Hepatic stellate cell (primary cell): ENCODE data around the gene NDUFS8.
"Not testable (repeated sequence)": the region's sequence is repeated elsewhere in the genome, so short reads cannot be mapped to it uniquely, and the experiment has no call there.

Experiments used
- DNase-seq: peaks from one replicate; pipeline ENCODE4 v3.0.0; 2011; ENCODE audit warnings: low spot score

NDUFS8 gene

GRCh38 chr11:68030318-68031143 lies at the start of gene NDUFS8:
Gene NDUFS8, plus strand, starts transcription at chr11:68030681. Its CDS starts 1,471 bp downstream, at chr11:68032152.
- DNase-seq: peak; percentile 100

GRCh38 chr11:67981226-67981625 lies 49.3 kb upstream of the NDUFS8 start:
- not testable (repeated sequence) for DNase-seq

- not testable (repeated sequence) for DNase-seq
Observed at GRCh38 chr11:67982255-67982857, 48.1 kb upstream of the NDUFS8 start.

- no peak for DNase-seq
Observed at GRCh38 chr11:67983951-67984350, 46.5 kb upstream of the NDUFS8 start.

- DNase-seq: not testable (repeated sequence)
Observed at GRCh38 chr11:67985302-67985701, 45.2 kb upstream of the NDUFS8 start.

- not testable (repeated sequence) for DNase-seq
Observed at GRCh38 chr11:67990546-67991346, 39.7 kb upstream of the NDUFS8 start.

GRCh38 chr11:67991347-67992121 lies 38.9 kb upstream of the NDUFS8 start:
- not testable (repeated sequence) for DNase-seq

- DNase-seq: not testable (repeated sequence)
Observed at GRCh38 chr11:67993821-67994220, 36.7 kb upstream of the NDUFS8 start.

- DNase-seq: not testable (repeated sequence)
Observed at GRCh38 chr11:67994387-67994786, 36.1 kb upstream of the NDUFS8 start.

- DNase-seq: not testable (repeated sequence)
Observed at GRCh38 chr11:67995129-67995528, 35.4 kb upstream of the NDUFS8 start.

GRCh38 chr11:67995579-67995978 lies 34.9 kb upstream of the NDUFS8 start:
- not testable (repeated sequence) for DNase-seq

- no peak for DNase-seq
Observed at GRCh38 chr11:67996051-67996450, 34.4 kb upstream of the NDUFS8 start.

GRCh38 chr11:67996622-67997474 lies 33.6 kb upstream of the NDUFS8 start:
- DNase-seq: no peak

- DNase-seq: no peak
Observed at GRCh38 chr11:67997475-67997921, 33.0 kb upstream of the NDUFS8 start.

- DNase-seq: no peak
Observed at GRCh38 chr11:67998150-67999045, 32.1 kb upstream of the NDUFS8 start.

GRCh38 chr11:67999201-67999629 lies 31.3 kb upstream of the NDUFS8 start:
- DNase-seq: no peak

- no peak for DNase-seq
Observed at GRCh38 chr11:67999704-68000103, 30.8 kb upstream of the NDUFS8 start.

- DNase-seq: no peak
Observed at GRCh38 chr11:68002575-68002937, 27.9 kb upstream of the NDUFS8 start.
